ENCODE measurements around the gene MESP2. TPM values are rescaled to one million over a fixed set of nuclear protein-coding genes. Genes with fewer than 3 reads are reported as not detected.

Gene MESP2
- polyA plus RNA-seq, 1 of the 3 experiments (the other 2 are of a cell fraction), result 0.31 TPM

GRCh38 chr15:89827829-89828228 is 51.7 kb downstream of the MESP2 start (continued):
- TF ChIP-seq NRF1 (IDR thresholded peaks at IDR 0.05; ENCODE audit: low read depth, low read length), result no peak
- TF ChIP-seq CTCF (IDR thresholded peaks at IDR 0.05), result no peak
- no peak for TF ChIP-seq POLR2AphosphoS5 (IDR thresholded peaks at IDR 0.05; ENCODE audit: low read depth, low read length)
- no peak for TF ChIP-seq RFX5 (IDR thresholded peaks at IDR 0.05; ENCODE audit: low read length)

Other genes starting within 250 kb of the MESP2 start
- gene TICRR, start 200.9 kb upstream of the MESP2 start, polyA plus RNA-seq (2012; rRNA removed), result 2.0 and 3.2 TPM in 2 replicates
- 11.2 and 12.0 TPM in 2 replicates for gene KIF7, start 120.9 kb upstream of the MESP2 start, polyA plus RNA-seq (2012; rRNA removed)
- 0.08 TPM in 2 replicates for gene PLIN1, start 97.0 kb upstream of the MESP2 start, polyA plus RNA-seq (2012; rRNA removed)
- 6.1 and 7.0 TPM in 2 replicates for gene PEX11A, start 85.6 kb upstream of the MESP2 start, polyA plus RNA-seq (2012; rRNA removed)
- 0.35 and 0.57 TPM in 2 replicates for gene WDR93, start 85.5 kb upstream of the MESP2 start, polyA plus RNA-seq (2012; rRNA removed)
- 0.52 and 0.74 TPM in 2 replicates for gene MESP1, start 25.1 kb upstream of the MESP2 start, polyA plus RNA-seq (2012; rRNA removed)
- 25.8 and 51.0 TPM in 2 replicates for gene ANPEP, start 38.5 kb downstream of the MESP2 start, polyA plus RNA-seq (2012; rRNA removed)
- 11.9 and 19.4 TPM in 2 replicates for gene AP3S2, start 117.7 kb downstream of the MESP2 start, polyA plus RNA-seq (2012; rRNA removed)
- gene ARPIN, start 136.6 kb downstream of the MESP2 start, polyA plus RNA-seq (2012; rRNA removed), result 13.0 and 13.5 TPM in 2 replicates
- 2.4 and 2.7 TPM in 2 replicates for gene ZNF710, start 225.0 kb downstream of the MESP2 start, polyA plus RNA-seq (2012; rRNA removed)

Measured in SK-N-SH (cell line).